ENCODE data around the gene OGN. TPM values are rescaled to one million over a fixed set of nuclear protein-coding genes. Genes with fewer than 3 reads are reported as not detected.
A peak's percentile ranks its signal among the peaks of the same experiment; 100 is the strongest.

OGN gene
- total RNA-seq, 1 experiment from 2014 or later: not detected

- Mint-ChIP-seq H3K4me1 (ENCODE audit: low read depth, unreplicated experiment) (no peaks in the 10 kb centered on the region), H3K36me3 (ENCODE audit: insufficient read depth, unreplicated experiment) (no peaks in the 10 kb centered on the region), H3K27ac (ENCODE audit: unreplicated experiment) (no peak overlapping the region), H3K9me3 (ENCODE audit: unreplicated experiment) (no peaks in the 10 kb centered on the region), H3K4me3 (ENCODE audit: unreplicated experiment) (no peak overlapping the region), H3K27me3 (ENCODE audit: insufficient read depth, unreplicated experiment) (no peaks in the 10 kb centered on the region)
- Histone ChIP-seq H3K4me1 (no peaks in the 10 kb centered on the region; the same call in 1 of the 2 replicates), H3K27me3 (replicated peaks; ENCODE audit: control insufficient read depth, insufficient read depth, low read length) (no peaks in the 10 kb centered on the region), H3K4me3 (ENCODE audit: low read depth, low read length) (no peak overlapping the region), H3K36me3 (ENCODE audit: control insufficient read depth, insufficient read depth, low read length) (no peaks in the 10 kb centered on the region), H3K9me3 (no peaks in the 10 kb centered on the region)
- intact Hi-C loops (cut with micrococcal nuclease; ENCODE audit: unreplicated experiment): no loop called here
- no TSS peak for BruUV-seq (replicated peaks)
- POLR2A ChIA-PET: no interaction called here
- CTCF ChIA-PET: no interaction called here
- no peak for TF ChIP-seq CTCF (IDR thresholded peaks at IDR 0.05; ENCODE audit: insufficient read depth in 1 of 2, low read depth in 1 of 2, low read length in 1 of 2, severe bottlenecking in 1 of 2, unreplicated experiment in 1 of 2)
- no peak for DNase-seq
These were observed 36.3 kb upstream of the OGN start for GRCh38 chr9:92440751-92441046.

GRCh38 chr9:92439921-92440750 lies 35.8 kb upstream of the OGN start:
- no TSS peak for BruUV-seq (replicated peaks)
- no peak overlapping the region for H3K4me3 Mint-ChIP-seq (ENCODE audit: unreplicated experiment)
- DNase-seq: no peak
- Histone ChIP-seq H3K36me3 (ENCODE audit: control insufficient read depth, insufficient read depth, low read length) (no peaks in the 10 kb centered on the region), H3K9me3 (no peaks in the 10 kb centered on the region), H3K4me1 (no peaks in the 10 kb centered on the region; the same call in 1 of the 2 replicates), H3K4me3 (ENCODE audit: low read depth, low read length) (no peak overlapping the region), H3K27me3 (replicated peaks; ENCODE audit: control insufficient read depth, insufficient read depth, low read length) (no peaks in the 10 kb centered on the region)
- intact Hi-C loops (cut with micrococcal nuclease; ENCODE audit: unreplicated experiment): no loop called here
- no peaks in the 10 kb centered on the region for H3K9me3 Mint-ChIP-seq (ENCODE audit: unreplicated experiment)
- H3K4me1 Mint-ChIP-seq (ENCODE audit: low read depth, unreplicated experiment): no peaks in the 10 kb centered on the region
- H3K27me3 Mint-ChIP-seq (ENCODE audit: insufficient read depth, unreplicated experiment): no peaks in the 10 kb centered on the region
- no peak for TF ChIP-seq CTCF (IDR thresholded peaks at IDR 0.05; ENCODE audit: insufficient read depth in 1 of 2, low read depth in 1 of 2, low read length in 1 of 2, severe bottlenecking in 1 of 2, unreplicated experiment in 1 of 2)
- H3K36me3 Mint-ChIP-seq (ENCODE audit: insufficient read depth, unreplicated experiment): no peaks in the 10 kb centered on the region
- H3K27ac Mint-ChIP-seq (ENCODE audit: unreplicated experiment): no peak overlapping the region
- POLR2A ChIA-PET: no interaction called here
- CTCF ChIA-PET: interaction anchor here (1.3 kb wide), 1 partner anchor 112 kb away, joined by 5 read pairs; no protein-coding TSS in a partner anchor

GRCh38 chr9:92438900-92439526 lies 34.6 kb upstream of the OGN start:
- no TSS peak for BruUV-seq (replicated peaks)
- POLR2A ChIA-PET: no interaction called here

More at GRCh38 chr9:92438900-92439526, 34.6 kb upstream of the OGN start:
- Histone ChIP-seq H3K27me3 (replicated peaks; ENCODE audit: control insufficient read depth, insufficient read depth, low read length) (no peaks in the 10 kb centered on the region), H3K36me3 (ENCODE audit: control insufficient read depth, insufficient read depth, low read length) (no peaks in the 10 kb centered on the region), H3K4me1 (no peaks in the 10 kb centered on the region; the same call in 1 of the 2 replicates), H3K9me3 (no peaks in the 10 kb centered on the region), H3K4me3 (ENCODE audit: low read depth, low read length) (no peak overlapping the region)
- DNase-seq: no peak
- CTCF ChIA-PET: interaction anchor here (1.3 kb wide), 1 partner anchor 111 kb away, joined by 5 read pairs; no protein-coding TSS in a partner anchor
- H3K9me3 Mint-ChIP-seq (ENCODE audit: unreplicated experiment): no peaks in the 10 kb centered on the region
- H3K27me3 Mint-ChIP-seq (ENCODE audit: insufficient read depth, unreplicated experiment): no peaks in the 10 kb centered on the region
- H3K4me3 Mint-ChIP-seq (ENCODE audit: unreplicated experiment): no peak overlapping the region
- H3K27ac Mint-ChIP-seq (ENCODE audit: unreplicated experiment): no peak overlapping the region
- peak; percentile 9 to 23 for TF ChIP-seq CTCF (IDR thresholded peaks at IDR 0.05; ENCODE audit: insufficient read depth in 1 of 2, low read depth in 1 of 2, low read length in 1 of 2, severe bottlenecking in 1 of 2, unreplicated experiment in 1 of 2)
- no peaks in the 10 kb centered on the region for H3K4me1 Mint-ChIP-seq (ENCODE audit: low read depth, unreplicated experiment)
- H3K36me3 Mint-ChIP-seq (ENCODE audit: insufficient read depth, unreplicated experiment): no peaks in the 10 kb centered on the region
- intact Hi-C loops (cut with micrococcal nuclease; ENCODE audit: unreplicated experiment): no loop called here

Measured in Caco-2 (cell line).